Mucosa of stomach (tissue), 1 donor: ENCODE results near the gene FEZF1.

ENCODE experiments used
- H3K27me3 ChIP-seq: one replicate; pipeline ENCODE4 v1.7.0; 2013; ENCODE audit warnings: mild to moderate bottlenecking, low read length; ENCODE audit not compliant: control insufficient read depth, insufficient read depth
- H3K36me3 ChIP-seq: one replicate; pipeline ENCODE4 v1.7.0; 2013; ENCODE audit warnings: low read length; ENCODE audit not compliant: control insufficient read depth, insufficient read depth
- H3K4me1 ChIP-seq: one replicate; pipeline ENCODE4 v1.7.0; 2013; ENCODE audit warnings: mild to moderate bottlenecking, low read length; ENCODE audit not compliant: control insufficient read depth, insufficient read depth
- H3K4me3 ChIP-seq: one replicate; pipeline ENCODE4 v1.7.0; 2013; ENCODE audit warnings: low read length
- H3K9ac ChIP-seq: one replicate; pipeline ENCODE4 v1.7.0; 2013; ENCODE audit warnings: mild to moderate bottlenecking, low read length, moderate library complexity
- H3K9me3 ChIP-seq: one replicate; pipeline ENCODE4 v1.7.0; 2013; ENCODE audit warnings: mild to moderate bottlenecking, low read length, moderate library complexity; ENCODE audit not compliant: control insufficient read depth
- donor health status: Pancreatic carcinoma.

FEZF1 gene

GRCh38 chr7:122315507-122316466 is 11.2 kb upstream of the FEZF1 start:
- H3K9me3 ChIP-seq, result no peaks in the 10 kb centered on the region
- no peak overlapping the region for H3K4me3 ChIP-seq
- H3K4me1 ChIP-seq, result peaks cover 12% of the 10 kb centered on the region
- H3K27me3 ChIP-seq, result peaks cover 67% of the 10 kb centered on the region
- H3K36me3 ChIP-seq, result no peaks in the 10 kb centered on the region
- no peak overlapping the region for H3K9ac ChIP-seq

- H3K9ac ChIP-seq, result no peak overlapping the region
- H3K27me3 ChIP-seq, result peaks cover 82% of the 10 kb centered on the region
- peaks cover 21% of the 10 kb centered on the region for H3K4me1 ChIP-seq
- H3K36me3 ChIP-seq, result no peaks in the 10 kb centered on the region
- H3K9me3 ChIP-seq, result no peaks in the 10 kb centered on the region
- no peak overlapping the region for H3K4me3 ChIP-seq
Measured at GRCh38 chr7:122314284-122314683, 9.7 kb upstream of the FEZF1 start.

- H3K27me3 ChIP-seq, result peaks cover 97% of the 10 kb centered on the region
- H3K9me3 ChIP-seq, result no peaks in the 10 kb centered on the region
- H3K36me3 ChIP-seq, result no peaks in the 10 kb centered on the region
- no peak overlapping the region for H3K4me3 ChIP-seq
- H3K9ac ChIP-seq, result no peak overlapping the region
- H3K4me1 ChIP-seq, result peaks cover 21% of the 10 kb centered on the region
Measured at GRCh38 chr7:122312789-122313188, 8.2 kb upstream of the FEZF1 start.

GRCh38 chr7:122311734-122312450 is 7.3 kb upstream of the FEZF1 start:
- no peaks in the 10 kb centered on the region for H3K36me3 ChIP-seq
- peaks cover 20% of the 10 kb centered on the region for H3K4me1 ChIP-seq
- H3K9me3 ChIP-seq, result no peaks in the 10 kb centered on the region
- peaks cover 98% of the 10 kb centered on the region for H3K27me3 ChIP-seq
- no peak overlapping the region for H3K9ac ChIP-seq
- H3K4me3 ChIP-seq, result no peak overlapping the region

- no peaks in the 10 kb centered on the region for H3K9me3 ChIP-seq
- no peak overlapping the region for H3K9ac ChIP-seq
- H3K4me1 ChIP-seq, result peaks cover 20% of the 10 kb centered on the region
- peaks cover 98% of the 10 kb centered on the region for H3K27me3 ChIP-seq
- H3K36me3 ChIP-seq, result no peaks in the 10 kb centered on the region
- H3K4me3 ChIP-seq, result no peak overlapping the region
Measured at GRCh38 chr7:122311050-122311700, 6.6 kb upstream of the FEZF1 start.

GRCh38 chr7:122310119-122311021 is 5.8 kb upstream of the FEZF1 start:
- Histone ChIP-seq H3K27me3 (peaks cover 98% of the 10 kb centered on the region), H3K9me3 (no peaks in the 10 kb centered on the region), H3K9ac (no peak overlapping the region), H3K36me3 (no peaks in the 10 kb centered on the region), H3K4me1 (peaks cover 28% of the 10 kb centered on the region), H3K4me3 (no peak overlapping the region)

- peaks cover 34% of the 10 kb centered on the region for H3K4me1 ChIP-seq
- no peaks in the 10 kb centered on the region for H3K36me3 ChIP-seq
- no peaks in the 10 kb centered on the region for H3K9me3 ChIP-seq
- H3K4me3 ChIP-seq, result no peak overlapping the region
- H3K9ac ChIP-seq, result no peak overlapping the region
- peaks cover 98% of the 10 kb centered on the region for H3K27me3 ChIP-seq
Measured at GRCh38 chr7:122309421-122309820, 4.9 kb upstream of the FEZF1 start.

- Histone ChIP-seq H3K27me3 (peaks cover 99% of the 10 kb centered on the region), H3K4me1 (peaks cover 40% of the 10 kb centered on the region), H3K9ac (no peak overlapping the region), H3K4me3 (no peak overlapping the region), H3K36me3 (no peaks in the 10 kb centered on the region), H3K9me3 (no peaks in the 10 kb centered on the region)
Measured at GRCh38 chr7:122307228-122307621, 2.7 kb upstream of the FEZF1 start.

GRCh38 chr7:122306320-122307227 is 2.0 kb upstream of the FEZF1 start:
- Histone ChIP-seq H3K4me1 (peaks cover 40% of the 10 kb centered on the region), H3K9ac (no peak overlapping the region), H3K27me3 (peaks cover 99% of the 10 kb centered on the region), H3K4me3 (no peak overlapping the region), H3K9me3 (no peaks in the 10 kb centered on the region), H3K36me3 (no peaks in the 10 kb centered on the region)

- H3K4me1 ChIP-seq, result peaks cover 38% of the 10 kb centered on the region
Measured at GRCh38 chr7:122305475-122306319, 1.1 kb upstream of the FEZF1 start.

More at GRCh38 chr7:122305475-122306319, 1.1 kb upstream of the FEZF1 start:
- no peaks in the 10 kb centered on the region for H3K36me3 ChIP-seq
- no peak overlapping the region for H3K9ac ChIP-seq
- H3K27me3 ChIP-seq, result peaks cover 99% of the 10 kb centered on the region
- no peaks in the 10 kb centered on the region for H3K9me3 ChIP-seq
- peak overlapping the region; percentile 25 for H3K4me3 ChIP-seq
